CMK (cell line): ENCODE measurements around the gene GSPT2.
"Not testable (repeated sequence)": the region's sequence is repeated elsewhere in the genome, so short reads cannot be mapped to it uniquely, and the experiment has no call there.

Source experiments
- DNase-seq: peaks from one replicate; pipeline ENCODE4 v3.0.0-alpha.2; 2010; ENCODE audit warnings: low read depth

Gene GSPT2

DNA sequence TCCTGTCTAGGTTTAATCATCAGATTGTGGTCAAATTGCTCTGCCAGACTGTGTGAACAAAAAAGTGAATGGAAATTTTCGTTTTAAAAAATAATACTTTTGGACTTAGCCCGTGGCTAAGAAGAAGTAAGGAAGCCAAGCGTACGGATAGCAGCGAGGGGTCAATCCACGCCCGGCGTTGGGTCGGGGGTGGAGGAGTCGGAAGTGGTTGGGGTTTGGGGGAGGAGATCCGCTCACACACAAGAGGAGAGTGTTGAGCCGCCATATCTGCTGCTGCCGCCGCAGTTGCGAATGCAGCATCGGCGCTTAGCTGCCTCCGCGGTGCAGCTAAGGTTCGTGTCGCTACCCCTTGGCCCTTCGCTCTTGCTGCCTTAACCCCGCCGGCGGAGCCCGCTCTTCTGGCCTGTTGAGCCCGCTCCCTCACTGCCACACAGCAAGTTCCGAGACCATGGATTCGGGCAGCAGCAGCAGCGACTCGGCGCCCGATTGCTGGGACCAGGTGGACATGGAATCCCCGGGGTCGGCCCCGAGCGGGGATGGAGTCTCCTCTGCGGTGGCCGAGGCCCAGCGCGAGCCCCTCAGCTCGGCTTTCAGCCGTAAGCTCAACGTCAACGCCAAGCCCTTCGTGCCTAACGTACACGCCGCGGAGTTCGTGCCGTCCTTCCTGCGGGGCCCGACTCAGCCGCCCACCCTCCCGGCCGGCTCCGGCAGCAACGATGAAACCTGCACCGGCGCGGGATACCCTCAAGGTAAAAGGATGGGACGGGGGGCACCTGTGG is at the start of gene GSPT2:
Gene GSPT2, plus strand, starts transcription at position 264 of the 779 bp plus-strand sequence. Its CDS starts 185 bp downstream, at position 449.
- DNase-seq = peak; percentile 83

DNA sequence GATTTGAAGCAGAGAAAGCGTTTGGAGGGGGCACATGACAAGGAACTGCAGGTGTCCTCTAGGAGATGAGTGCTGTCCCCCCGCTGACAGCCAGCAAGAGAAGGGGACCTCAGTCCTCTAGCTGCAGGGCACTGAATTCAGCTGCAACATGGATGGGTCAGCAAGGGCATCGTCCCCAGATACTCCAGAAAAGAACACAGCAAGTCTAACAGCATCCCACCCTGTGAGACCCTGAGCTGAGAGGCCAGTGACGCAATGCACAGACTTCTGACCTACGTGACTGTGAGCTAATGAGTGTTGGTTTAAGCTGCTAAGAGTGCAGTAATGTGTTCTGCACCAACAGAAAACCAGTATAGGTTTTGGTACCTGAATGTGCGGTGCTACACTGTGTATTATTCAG is 49.0 kb upstream of the GSPT2 start:
- no peak for DNase-seq

DNA sequence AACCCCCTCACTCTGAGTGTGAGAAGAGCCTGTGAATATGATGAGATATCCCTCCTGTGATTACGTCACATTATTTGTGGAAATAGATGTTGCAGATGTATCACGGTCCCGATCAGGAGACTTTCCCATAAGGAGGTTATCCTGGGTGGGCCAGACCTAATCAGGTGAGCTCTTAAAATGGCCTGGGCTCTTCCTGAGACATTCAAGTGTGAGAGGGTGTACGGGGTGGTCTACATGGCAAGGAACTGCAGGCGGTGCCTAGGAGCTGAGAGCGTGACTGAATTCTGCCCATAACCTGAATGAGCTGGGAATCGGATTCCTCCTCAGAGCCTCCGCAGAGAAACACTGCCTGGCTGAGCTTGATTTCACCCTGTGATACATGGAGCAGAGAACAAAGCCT is 45.8 kb upstream of the GSPT2 start:
- no peak for DNase-seq

DNA sequence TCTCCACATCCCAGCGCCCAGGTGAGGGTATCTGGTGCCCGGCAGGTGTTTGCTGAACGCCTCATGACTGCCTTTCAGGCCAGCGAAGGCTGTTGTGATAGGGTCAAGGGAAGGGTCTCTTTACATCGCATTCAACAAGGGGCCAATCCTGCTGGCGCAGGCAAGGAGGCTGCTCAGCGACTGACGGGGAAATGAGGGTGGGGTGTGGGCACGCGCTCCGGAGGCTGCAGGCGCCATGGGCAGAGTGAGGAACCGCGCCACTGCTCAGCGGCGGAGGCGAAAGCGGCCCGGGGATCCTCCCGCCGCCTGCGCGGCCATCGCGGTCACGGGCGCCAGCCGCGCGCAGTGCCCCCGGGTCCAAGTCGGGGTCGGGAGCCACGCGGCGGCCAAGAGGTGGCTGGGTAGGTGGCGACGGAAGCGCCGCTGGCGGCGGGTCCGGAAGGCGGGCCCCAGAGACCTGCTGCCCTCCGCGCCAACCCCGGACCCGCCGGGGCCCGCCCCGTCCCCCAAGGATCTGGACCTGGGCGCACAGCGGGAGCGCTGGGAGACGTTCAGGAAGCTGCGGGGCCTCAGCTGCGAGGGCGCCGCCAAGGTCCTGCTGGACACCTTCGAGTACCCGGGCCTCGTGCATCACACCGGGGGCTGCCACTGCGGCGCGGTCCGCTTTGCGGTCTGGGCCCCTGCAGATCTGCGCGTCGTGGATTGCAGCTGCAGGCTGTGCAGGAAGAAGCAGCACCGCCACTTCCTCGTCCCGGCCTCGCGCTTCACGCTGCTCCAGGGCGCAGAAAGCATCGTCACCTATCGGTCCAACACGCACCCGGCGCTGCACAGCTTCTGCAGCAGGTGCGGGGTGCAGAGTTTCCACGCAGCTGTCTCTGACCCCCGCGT is 32.7 kb upstream of the GSPT2 start, which contains the start of gene CENPVL1:
Gene CENPVL1, plus strand, starts transcription at position 236 of the 888 bp plus-strand sequence. Its CDS starts 0 bp downstream, at position 236.
- DNase-seq = not testable (repeated sequence)

DNA sequence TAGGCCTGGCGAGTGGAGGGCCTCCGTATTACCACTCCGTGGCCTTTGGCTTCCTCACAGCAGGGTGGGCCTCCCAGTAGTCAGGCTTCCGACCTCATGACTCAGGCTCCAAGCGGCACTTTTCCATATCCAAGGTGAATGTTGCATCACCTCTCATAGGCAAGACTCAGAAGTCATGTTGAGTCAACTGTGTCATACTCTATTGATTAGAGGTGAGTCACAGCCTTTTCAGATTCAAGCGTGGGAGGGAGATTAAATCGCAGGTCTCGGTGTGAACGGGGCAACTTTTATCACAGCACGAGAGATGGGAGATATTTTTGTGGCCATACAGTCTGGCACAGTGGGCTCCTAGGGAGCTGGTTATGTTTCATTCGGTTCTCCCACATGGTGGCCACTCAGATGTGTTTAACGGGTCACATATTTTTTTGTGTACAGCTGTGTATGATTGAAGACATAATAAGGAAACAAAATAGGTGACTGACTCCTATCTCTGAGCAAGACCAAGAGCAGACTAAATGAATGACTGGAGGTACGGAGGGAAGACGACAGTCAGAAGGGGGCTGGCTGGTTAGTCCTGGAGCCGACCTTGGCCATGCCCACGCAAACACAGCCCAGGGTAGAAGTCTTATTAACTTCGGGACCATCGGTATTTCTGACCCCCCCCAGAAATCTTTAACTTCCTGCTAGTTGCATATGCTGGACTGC is 30.1 kb upstream of the GSPT2 start:
- DNase-seq = not testable (repeated sequence)

DNA sequence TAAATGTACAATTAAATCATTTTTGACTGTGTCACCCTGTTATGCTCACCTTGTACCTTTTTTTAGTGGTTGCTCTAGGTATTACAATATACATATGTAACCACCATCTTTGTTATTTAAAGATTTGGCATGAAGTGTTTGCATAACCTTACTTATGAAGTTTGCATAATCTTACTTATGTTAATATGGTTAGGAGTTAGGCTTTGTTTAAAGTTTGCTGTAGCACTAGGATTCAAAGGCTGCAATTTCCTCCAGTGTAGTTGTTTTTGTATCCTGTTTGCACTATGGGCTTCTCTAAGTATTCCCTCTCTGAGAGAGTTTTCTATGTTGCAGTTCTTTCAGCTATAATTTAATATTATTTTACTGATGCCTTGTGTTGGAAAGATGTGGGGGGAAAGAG is 15.0 kb upstream of the GSPT2 start:
- no peak for DNase-seq

DNA sequence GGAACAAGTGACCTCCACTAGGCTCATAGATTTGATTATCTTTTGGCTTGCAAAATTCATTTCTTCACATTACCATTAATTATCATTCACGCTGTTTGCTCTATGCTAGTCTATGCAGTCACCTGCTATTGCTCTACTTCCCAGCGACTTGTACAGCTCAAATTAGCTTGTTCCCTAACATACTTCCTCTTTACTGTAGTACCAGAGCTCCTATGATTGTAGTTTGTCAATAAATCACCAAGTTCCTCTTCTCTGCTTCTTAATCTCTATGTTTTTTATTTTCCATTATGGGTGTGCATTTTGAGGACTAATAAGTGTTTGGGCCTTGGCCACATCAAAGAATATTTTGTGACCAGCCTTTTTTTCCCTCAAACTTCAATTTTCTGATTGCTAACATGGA is 6.2 kb upstream of the GSPT2 start:
- DNase-seq = no peak

DNA sequence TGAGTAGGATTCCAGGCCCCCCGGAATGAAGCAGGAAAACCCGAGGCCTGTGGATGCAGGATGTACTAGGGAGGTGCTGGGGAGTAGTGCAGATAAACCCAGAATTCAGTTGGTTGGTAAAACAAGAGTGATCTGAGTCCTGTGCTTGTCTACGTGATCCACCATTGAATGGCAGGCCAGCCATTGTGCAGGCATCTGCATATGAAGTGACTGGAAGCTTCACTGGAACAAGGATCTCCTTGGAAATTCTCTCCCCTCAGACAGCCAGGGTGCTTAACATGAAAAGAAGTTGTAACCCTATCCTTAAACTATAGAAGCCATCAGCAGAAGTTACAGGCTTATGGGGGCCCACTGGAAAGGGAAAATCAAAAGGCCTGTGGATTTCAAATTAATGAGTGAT is 656 bp upstream of the GSPT2 start:
- no peak for DNase-seq

DNA sequence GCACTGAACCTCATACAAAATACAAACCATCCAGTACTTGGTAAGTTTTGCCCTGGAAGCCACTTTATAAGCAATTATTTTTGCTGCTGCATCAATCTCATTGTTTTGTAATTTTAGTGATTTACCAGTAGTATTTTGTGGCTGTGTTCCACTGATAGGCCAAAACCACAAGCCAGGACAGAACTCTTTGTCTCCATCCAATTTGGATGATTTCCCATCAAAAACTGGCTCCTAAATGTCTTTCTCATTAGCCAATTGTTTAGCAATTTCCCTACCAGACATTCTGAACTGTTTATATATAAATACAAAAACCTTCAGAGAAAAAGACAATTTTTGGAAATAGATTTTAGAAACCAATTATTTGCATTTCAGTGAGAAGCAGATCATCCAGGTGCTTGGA is 4.4 kb downstream of the GSPT2 start:
- DNase-seq = no peak

DNA sequence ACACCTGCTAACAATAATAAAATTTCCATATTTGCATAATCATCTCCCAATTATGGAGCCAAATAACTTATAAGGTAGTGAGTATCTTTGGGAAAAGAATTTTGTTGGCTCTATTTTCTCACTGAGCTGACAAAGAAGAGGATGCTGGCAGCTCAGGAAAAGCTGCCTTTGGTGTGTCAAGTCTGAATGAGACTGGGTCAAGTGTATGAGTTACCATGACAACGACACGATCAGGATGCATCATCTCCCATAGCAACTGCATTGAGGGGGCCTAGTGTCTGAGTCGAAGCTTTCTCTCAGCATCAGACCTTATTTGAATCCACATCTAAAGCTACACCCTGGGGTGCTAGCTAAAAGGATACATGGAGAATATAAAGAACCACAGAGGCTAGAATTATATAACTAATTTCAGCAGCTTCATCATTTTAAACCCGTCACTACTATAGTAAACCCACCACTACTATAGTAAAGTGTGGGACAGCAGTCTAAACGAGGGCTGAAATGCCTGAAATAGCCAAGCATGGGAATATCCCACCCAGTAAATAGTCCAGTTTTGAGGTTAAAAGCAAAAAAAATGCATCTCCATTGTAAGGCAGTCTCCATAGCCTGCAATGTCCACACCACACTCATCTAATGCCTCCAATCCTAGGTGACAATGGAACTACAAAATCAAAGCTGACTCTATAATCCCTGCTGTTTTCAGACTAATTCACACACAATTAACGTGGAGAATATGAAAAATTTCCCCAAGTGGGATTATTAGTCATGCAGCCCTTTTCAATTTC is 16.0 kb downstream of the GSPT2 start:
- DNase-seq = no peak

DNA sequence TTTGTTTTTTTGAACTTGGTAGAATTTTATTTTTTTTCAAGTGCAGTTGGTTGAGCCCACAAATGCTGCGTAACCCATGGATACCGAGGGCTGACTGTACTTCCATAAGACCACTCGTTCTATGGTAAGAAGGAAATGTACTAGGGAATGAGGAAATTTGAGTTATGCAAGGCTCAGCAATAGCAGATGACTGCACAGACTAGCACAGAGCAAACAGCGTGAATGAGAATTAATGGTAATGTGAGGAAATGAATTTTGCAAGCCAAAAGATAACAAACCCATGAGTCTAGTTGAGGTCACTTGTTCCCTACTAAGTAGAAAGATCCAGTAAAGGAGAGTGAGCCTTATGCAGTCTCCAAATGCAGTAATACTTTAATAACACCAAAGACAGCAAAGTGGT is 17.4 kb downstream of the GSPT2 start:
- no peak for DNase-seq

DNA sequence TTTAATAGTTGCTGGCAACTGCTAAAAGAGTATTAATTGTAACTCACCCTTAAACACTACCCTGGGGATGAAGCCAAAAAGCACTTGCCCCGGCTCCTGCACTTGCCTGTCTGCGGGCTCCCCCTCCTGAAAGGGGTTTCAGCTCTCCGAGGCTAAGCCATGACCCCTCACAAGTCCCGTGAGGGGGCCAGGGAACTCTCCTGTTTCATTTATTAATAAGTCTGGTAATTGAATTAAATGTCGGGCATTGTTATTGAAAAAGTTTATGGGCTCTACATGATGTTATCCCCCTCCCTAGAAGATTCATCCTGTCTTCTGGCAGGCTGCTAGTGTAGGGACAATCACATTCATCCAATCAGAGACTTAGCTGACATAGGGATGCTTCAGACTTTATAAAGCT is 23.3 kb downstream of the GSPT2 start:
- DNase-seq = no peak

DNA sequence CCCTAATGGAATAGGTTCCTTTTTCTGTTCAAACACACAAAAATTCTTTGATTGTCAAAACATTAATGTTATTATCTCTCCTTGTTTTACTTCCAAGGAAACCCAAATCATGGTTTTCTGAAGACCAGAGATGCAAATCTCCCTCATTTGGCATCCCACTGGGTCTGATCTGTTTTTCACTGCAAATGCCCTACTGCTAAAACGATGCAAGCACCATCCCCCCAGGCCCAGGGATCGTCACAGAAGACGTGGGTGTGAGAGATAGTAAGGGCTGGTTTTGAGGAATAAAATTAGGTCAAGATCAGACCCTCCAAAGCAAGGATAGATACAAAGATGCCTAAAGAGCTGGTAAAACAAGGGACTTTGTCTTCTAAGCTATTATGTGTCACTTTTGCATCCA is 33.6 kb downstream of the GSPT2 start:
- no peak for DNase-seq

DNA sequence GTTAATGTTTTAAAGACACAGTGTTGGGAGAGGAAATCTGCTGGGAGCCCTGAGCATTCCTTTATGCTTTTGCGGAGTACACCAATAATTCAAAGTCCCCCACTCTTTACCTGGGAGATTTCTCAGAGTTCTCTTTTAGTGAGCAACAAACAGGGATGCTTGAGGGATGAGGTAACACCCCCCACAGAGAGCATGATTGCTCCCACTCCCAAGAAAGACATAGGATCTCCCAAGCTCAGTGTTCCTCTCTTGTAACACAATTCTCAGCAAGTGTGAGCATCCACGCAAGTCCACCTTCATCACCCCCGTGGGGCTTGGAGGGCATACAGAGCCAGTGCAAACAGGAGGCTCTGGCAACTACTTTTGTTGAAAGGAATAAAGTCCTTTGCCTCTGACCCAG is 36.1 kb downstream of the GSPT2 start:
- no peak for DNase-seq

DNA sequence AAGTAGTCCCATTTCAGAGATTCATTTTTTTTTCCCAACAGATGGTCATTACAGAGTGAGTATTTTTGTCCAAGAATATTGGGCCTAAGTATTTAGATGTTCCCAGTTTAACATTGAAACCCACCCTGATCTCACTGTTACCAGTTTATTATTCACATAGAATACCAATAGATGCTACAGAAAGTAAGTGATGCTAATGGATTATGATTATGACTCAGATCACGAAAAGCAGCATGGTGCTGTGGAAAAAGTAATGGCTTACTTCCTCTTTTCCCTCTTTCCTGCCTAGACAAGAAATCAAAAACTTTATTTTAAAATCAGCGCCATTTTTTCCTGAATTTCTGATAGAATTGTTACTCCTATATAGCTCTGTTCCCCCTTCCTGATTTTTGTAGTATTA is 51.9 kb downstream of the GSPT2 start:
- DNase-seq = no peak
